Right cardiac atrium (tissue), 5 donors: Measurements from ENCODE around the gene SSBP1. TPM values are rescaled to one million over a fixed set of nuclear protein-coding genes. Genes with fewer than 3 reads are reported as not detected.
"Not testable (repeated sequence)": the region's sequence is repeated elsewhere in the genome, so short reads cannot be mapped to it uniquely, and the experiment has no call there.

Source experiments
- ATAC-seq, 2 donors: fragments of 200-7000 bp; cut with Tn5 transposase; one replicate each; pipeline versions ENCODE4 v1.8.0 to v1.9.1; 2020; ENCODE audit warnings: moderate library complexity in 2 of 2, mild to moderate bottlenecking in 1 of 2
- DNase-seq, 3 donors: peaks; one replicate each; pipeline ENCODE4 v3.0.0-alpha.2; 2020
- H3K27ac ChIP-seq: one replicate; pipeline ENCODE4 v1.5.1; 2013; ENCODE audit warnings: mild to moderate bottlenecking, low read length, control low read depth, moderate library complexity
- H3K27me3 ChIP-seq: one replicate; pipeline ENCODE4 v1.6.1; 2013; ENCODE audit not compliant: control insufficient read depth, insufficient read depth
- H3K4me1 ChIP-seq: one replicate; pipeline ENCODE4 v1.6.1; 2013; ENCODE audit warnings: low read length; ENCODE audit not compliant: control insufficient read depth, insufficient read depth
- H3K4me3 ChIP-seq: one replicate; pipeline ENCODE4 v1.5.1; 2013; ENCODE audit warnings: low read length, control low read depth
- H3K9me3 ChIP-seq: one replicate; pipeline ENCODE4 v1.6.1; 2013; ENCODE audit warnings: low read length; ENCODE audit not compliant: control insufficient read depth
- WGBS: extraction: QIAGEN DNeasy Blood & Tissue Kit; methylation state at CpG from one replicate; pipeline ENCODE4 v1.1.7; 2013; 5-methylcytosine and 5-hydroxymethylcytosine counted together
- intact Hi-C, 4 donors: fragments of 100-400 bp; cut with DNase I; formaldehyde crosslinking; loops; one replicate each; pipeline versions ENCODE4 v1.11.0 to v1.14.0; 2022 to 2023
- long read RNA-seq, 4 donors: library from polyadenylated mRNA; unstranded; transcript quantifications; one replicate each; pipeline ENCODE4 v2.0.0, GENCODE V29; 2020 to 2021
- polyA plus RNA-seq: library from polyadenylated mRNA; stranded (reverse); fragments of 200-250 nt; gene quantifications from one replicate; pipeline ENCODE4 v1.2.3, GENCODE V29; 2013
- total RNA-seq, 4 donors: library from RNA; stranded (reverse); fragmentation: NEBNext Ultra II Directional; extraction: Animal tissue kit (Norgen Biotek cat#: 25700); gene quantifications; one replicate each; pipeline ENCODE4 v1.2.1, GENCODE V29; 2021
- donor health status: healthy with polysubstance abuse.
- donor health status: DM: no; HTN: yes; CAD: no.
- donor health status: DM: no; HTN: no; CAD: no.
- donor health status: DM: no; HTN: yes; CAD: no; lungs with severe emphysema.
- donor health status: DM: yes; HTN: yes; CAD: no.

The SSBP1 gene, protein sequence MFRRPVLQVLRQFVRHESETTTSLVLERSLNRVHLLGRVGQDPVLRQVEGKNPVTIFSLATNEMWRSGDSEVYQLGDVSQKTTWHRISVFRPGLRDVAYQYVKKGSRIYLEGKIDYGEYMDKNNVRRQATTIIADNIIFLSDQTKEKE
- 10 to 100 TPM; 91.0 to 100.0 (median 96.5) TPM for total RNA-seq
- polyA plus RNA-seq = 231 TPM
- long read RNA-seq, donor 1, transcript SSBP1-201 (7 exons, 687 nt) = major isoform, 35 of 49 reads
- long read RNA-seq, donor 1, partial matches to known transcripts = 5 of 49 reads
- long read RNA-seq, donor 1, other reads (novel, unspliced or antisense) = 2 of 49 reads
- long read RNA-seq, donor 2, transcript SSBP1-201 (7 exons, 687 nt) = major isoform, 36 of 46 reads
- long read RNA-seq, donor 2, partial matches to known transcripts = 4 of 46 reads
- long read RNA-seq, donor 2, other reads (novel, unspliced or antisense) = 1 of 46 reads
- long read RNA-seq, donor 3, transcript SSBP1-201 (7 exons, 687 nt) = major isoform, 20 of 29 reads
- long read RNA-seq, donor 3, partial matches to known transcripts = 1 of 29 reads
- long read RNA-seq, donor 3, other reads (novel, unspliced or antisense) = 2 of 29 reads
- long read RNA-seq, donor 4, transcript SSBP1-214 (7 exons, 636 nt) = minor isoform, 6 of 36 reads
- long read RNA-seq, donor 4, transcript SSBP1-201 (7 exons, 687 nt) = major isoform, 29 of 36 reads
- long read RNA-seq, donor 4, partial matches to known transcripts = 0 of 36 reads
- long read RNA-seq, donor 4, other reads (novel, unspliced or antisense) = 1 of 36 reads

DNA sequence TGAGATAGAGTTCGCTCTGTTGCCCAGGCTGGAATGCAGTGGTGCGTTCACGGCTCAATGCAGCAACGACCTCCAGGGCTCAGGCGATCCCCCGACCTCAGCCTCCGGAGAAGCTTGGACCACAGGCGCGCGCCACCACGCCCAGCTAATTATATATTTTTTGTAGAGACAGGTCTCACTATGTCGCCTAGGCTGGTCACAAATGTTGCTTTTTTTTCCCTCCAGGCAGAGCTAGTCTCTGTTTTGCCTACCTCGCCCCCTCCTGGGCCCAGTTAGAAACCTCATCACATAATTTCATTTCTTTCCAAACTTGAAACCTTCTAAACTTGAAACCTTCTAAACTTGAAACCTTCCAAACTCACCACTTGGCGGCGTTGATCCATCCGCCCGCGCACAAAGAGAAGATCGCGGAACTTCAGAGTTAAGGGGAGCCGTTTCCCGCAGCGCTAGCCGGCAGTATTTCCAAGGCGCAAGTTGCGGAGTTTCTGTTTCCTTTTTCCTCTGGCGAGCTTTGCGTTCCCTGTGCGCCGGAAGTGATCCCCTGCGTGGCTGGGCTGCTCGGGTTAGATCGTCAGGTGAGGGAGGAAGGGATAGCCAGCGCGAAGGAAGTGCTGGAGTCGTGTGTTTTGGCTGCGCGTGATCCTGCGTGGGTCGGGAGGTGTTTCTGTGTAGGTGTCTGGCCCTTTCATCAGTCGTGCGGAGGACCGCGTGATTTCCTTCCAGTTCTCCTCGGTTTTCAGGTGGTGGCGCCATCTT is at the start of gene SSBP1:
SSBP1 (plus strand) TSS at position 523 of the 756 bp plus-strand sequence. CDS start 809 bp downstream, outside the sequence.
- 3% methylated on average over 46 of the region's 46 CpGs for WGBS
- ATAC-seq (peak; percentile 98), DNase-seq (peak; percentile 89 to 94 (median 94))
- H3K9me3 ChIP-seq = no peaks in the 10 kb centered on the region
- H3K27me3 ChIP-seq = no peaks in the 10 kb centered on the region
- intact Hi-C loops = no loop called here
- no peaks in the 10 kb centered on the region for H3K4me1 ChIP-seq
- peak within 1 kb of the TSS; percentile 93 for H3K27ac ChIP-seq
- H3K4me3 ChIP-seq = peak within 1 kb of the TSS; percentile 73

DNA sequence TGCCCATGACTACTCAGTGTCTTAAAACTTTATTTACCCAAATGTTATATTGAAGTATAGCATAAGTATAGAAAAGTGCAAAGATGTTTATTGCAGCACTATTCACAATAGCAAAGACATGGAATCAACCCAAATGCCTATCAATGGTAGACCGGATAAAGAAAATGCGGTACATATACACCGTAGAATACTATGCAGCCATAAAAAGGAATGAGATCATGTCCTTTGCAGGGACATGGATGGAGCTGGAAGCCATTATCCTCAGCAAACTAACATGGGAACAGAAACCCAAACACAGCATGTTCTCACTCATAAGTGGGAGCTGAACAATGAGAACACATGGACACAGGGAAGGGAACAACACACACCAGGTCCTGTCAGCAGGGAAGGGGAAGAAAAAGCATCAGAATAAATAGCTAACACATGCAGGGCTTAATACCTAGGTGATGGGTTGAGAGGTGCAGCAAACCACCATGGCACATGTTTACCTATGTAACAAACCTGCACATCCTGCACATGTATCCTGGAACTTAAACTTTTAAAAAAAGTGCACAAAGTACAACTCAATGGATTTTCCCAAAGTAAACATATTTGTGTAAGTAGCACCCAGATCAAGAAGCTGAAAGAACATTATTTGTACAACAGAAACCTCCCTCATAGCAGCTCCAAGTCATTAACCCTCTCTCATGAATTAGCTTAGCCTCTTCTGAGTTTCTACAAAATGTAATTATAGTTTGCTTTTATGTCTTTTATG is 48.9 kb upstream of the SSBP1 start:
- intact Hi-C loops, ATAC-seq, DNase-seq, H3K4me1 ChIP-seq, H3K9me3 ChIP-seq, H3K4me3 ChIP-seq, H3K27ac ChIP-seq, H3K27me3 ChIP-seq: not testable (repeated sequence)
- 98% methylated on average over 3 of the region's 3 CpGs for WGBS

- no peaks in the 10 kb centered on the region for H3K9me3 ChIP-seq
- intact Hi-C loops = no loop called here
- WGBS = 82% methylated on average over 3 of the region's 3 CpGs
These were observed 46.6 kb upstream of the SSBP1 start for GRCh38 chr7:141691540-141691939.

GRCh38 chr7:141691961-141692360 is 46.2 kb upstream of the SSBP1 start:
- Histone ChIP-seq H3K27ac (no peak overlapping the region), H3K4me1 (peaks cover 1% of the 10 kb centered on the region), H3K9me3 (no peaks in the 10 kb centered on the region), H3K27me3 (no peaks in the 10 kb centered on the region), H3K4me3 (no peak overlapping the region)
- ATAC-seq (no peak), DNase-seq (no peak)
- intact Hi-C loops = no loop called here
- WGBS = 83% methylated on average over 4 of the region's 4 CpGs

More at GRCh38 chr7:141691540-141691939, 46.6 kb upstream of the SSBP1 start:
- Histone ChIP-seq H3K27me3 (no peaks in the 10 kb centered on the region), H3K4me1 (peaks cover 2% of the 10 kb centered on the region), H3K4me3 (no peak overlapping the region), H3K27ac (no peak overlapping the region)
- DNase-seq (no peak), ATAC-seq (no peak)

GRCh38 chr7:141693082-141693481 is 45.1 kb upstream of the SSBP1 start:
- H3K4me1 ChIP-seq = peaks cover 2% of the 10 kb centered on the region
- no peaks in the 10 kb centered on the region for H3K27me3 ChIP-seq
- H3K9me3 ChIP-seq = no peaks in the 10 kb centered on the region
- WGBS = 81% methylated on average over 3 of the region's 3 CpGs
- intact Hi-C loops = no loop called here
- no peak for DNase-seq
- H3K27ac ChIP-seq = no peak overlapping the region
- H3K4me3 ChIP-seq = no peak overlapping the region
- no peak for ATAC-seq

GRCh38 chr7:141695803-141696289 is 42.3 kb upstream of the SSBP1 start:
- intact Hi-C loops = no loop called here
- Histone ChIP-seq H3K27ac (no peak overlapping the region), H3K4me1 (peaks cover 5% of the 10 kb centered on the region), H3K27me3 (no peaks in the 10 kb centered on the region), H3K9me3 (no peaks in the 10 kb centered on the region), H3K4me3 (no peak overlapping the region)
- WGBS = 80% methylated on average over 6 of the region's 6 CpGs
- DNase-seq = peak in 1 of 3 donors; percentile 30
- ATAC-seq = peak in 1 of 2 donors; percentile 30

DNA sequence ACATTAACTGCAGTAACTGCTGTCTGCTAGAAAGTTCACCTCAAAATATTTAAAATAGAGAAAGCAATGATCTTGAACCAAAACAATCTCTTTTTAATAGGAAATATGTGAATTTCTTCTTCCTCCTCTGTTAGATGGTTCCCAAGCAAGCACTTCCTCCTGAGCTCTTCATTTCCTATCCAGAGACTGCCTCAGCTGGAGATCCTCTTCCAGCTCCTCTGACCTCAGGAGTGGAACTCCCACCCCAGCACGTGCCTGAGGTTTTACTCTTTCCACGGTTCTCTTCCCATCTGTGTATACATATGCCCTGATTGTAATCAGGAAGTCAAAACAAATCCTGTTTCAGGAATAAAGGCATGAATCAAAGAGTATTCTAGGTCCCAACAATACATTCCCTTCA is 41.8 kb upstream of the SSBP1 start:
- Histone ChIP-seq H3K27me3 (no peaks in the 10 kb centered on the region), H3K9me3 (no peaks in the 10 kb centered on the region), H3K27ac (no peak overlapping the region), H3K4me1 (peaks cover 6% of the 10 kb centered on the region), H3K4me3 (no peak overlapping the region)
- intact Hi-C loops = no loop called here
- 37% methylated on average over 2 of the region's 2 CpGs for WGBS
- ATAC-seq (no peak), DNase-seq (peak in 1 of 3 donors; percentile 25)

DNA sequence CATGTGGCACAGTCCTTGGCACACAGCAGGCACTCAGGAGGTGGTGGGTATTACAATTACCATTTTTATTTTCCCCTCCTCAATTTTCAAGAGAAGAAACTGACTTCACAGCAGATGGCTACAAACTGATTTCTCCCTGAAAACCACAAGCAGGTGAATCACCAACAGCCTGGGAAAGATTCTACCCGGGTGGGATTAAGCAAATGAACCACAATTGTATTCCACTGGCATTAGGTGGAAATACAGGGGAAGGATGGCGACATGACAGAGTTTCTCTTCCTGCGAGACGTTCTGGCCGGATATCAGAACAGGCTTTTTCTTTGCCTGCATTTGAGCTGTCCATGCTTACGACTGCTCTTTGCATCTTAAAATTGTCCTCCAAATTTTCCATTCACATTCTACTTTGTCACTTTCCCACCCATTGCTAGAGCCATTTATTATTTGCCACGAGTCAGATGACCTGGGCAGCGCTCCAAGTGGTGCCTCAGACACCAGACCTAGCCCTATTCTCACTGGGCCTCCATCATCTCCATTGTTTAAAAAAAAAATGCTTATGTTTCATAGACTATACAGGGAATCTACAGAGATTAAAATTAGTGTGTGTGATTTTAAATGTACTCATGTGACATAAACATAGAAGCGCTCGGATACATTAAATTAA is 40.8 kb upstream of the SSBP1 start:
- DNase-seq = peak in 2 of 3 donors; percentile 20 to 60
- intact Hi-C loops = no loop called here
- 76% methylated on average over 10 of the region's 10 CpGs for WGBS
- H3K9me3 ChIP-seq = no peaks in the 10 kb centered on the region
- no peak overlapping the region for H3K4me3 ChIP-seq
- H3K4me1 ChIP-seq = peaks cover 6% of the 10 kb centered on the region
- H3K27ac ChIP-seq = no peak overlapping the region
- no peaks in the 10 kb centered on the region for H3K27me3 ChIP-seq
- no peak for ATAC-seq

GRCh38 chr7:141698247-141699015 is 39.7 kb upstream of the SSBP1 start:
- no peaks in the 10 kb centered on the region for H3K9me3 ChIP-seq
- no peak for ATAC-seq
- WGBS = 95% methylated on average over 1 of the region's 1 CpG
- intact Hi-C loops = no loop called here
- H3K27me3 ChIP-seq = no peaks in the 10 kb centered on the region
- peaks cover 6% of the 10 kb centered on the region for H3K4me1 ChIP-seq
- no peak overlapping the region for H3K4me3 ChIP-seq
- DNase-seq = peak in 1 of 3 donors; percentile 26
- H3K27ac ChIP-seq = no peak overlapping the region
